GM11168 (cell line): ENCODE data around the gene CPN2.

ENCODE experiments used
- in situ Hi-C: fragments of 300-500 bp; cut with MboI; formaldehyde crosslinking; loops from one replicate; pipeline ENCODE4 v1.12.0; 2022; ENCODE audit warnings: low sequenced_read_pairs; ENCODE audit not compliant: unreplicated experiment

Gene CPN2

DNA sequence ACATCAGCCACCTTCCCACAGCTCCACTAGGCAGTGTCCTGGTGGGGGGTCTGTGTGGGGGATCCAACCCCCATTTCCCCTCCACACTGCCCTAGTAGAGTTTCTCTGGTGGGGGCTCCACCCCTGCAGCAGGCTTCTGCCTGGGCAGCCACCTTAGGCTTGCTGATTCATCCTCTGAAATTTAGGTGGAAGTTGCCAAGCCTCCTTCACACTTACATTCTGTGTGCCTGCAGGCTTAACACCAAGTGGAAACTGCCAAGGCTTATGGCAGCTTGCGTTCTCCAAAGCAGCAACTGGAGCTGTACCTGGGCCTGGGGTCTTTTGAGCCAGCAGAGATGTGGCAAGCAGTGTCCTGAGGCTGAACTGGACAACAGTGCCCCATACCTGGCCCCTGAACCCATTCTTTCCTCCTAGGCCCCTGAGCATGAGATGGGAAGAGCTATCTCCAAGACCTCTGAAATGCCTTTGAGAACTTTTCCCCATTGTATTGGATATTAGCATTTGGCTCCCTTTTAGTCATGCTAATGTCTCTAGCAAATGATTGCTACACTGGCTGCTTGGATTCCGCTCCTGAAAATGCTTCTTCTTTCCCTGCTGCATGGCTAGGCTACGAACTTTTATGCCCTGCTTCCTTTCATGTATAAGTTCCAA, 32.5 kb downstream of the CPN2 start:
- in situ Hi-C loops: loop anchor here (5.0 kb wide), 2 partner anchors 541 to 661 kb away; no protein-coding TSS in a partner anchor

GRCh38 chr3:194316918-194317317, 34.2 kb downstream of the CPN2 start:
- in situ Hi-C loops: loop anchor here (5.0 kb wide), 2 partner anchors 540 to 660 kb away; no protein-coding TSS in a partner anchor

GRCh38 chr3:194315965-194316361, 35.2 kb downstream of the CPN2 start:
- in situ Hi-C loops: loop anchor here (5.0 kb wide), 2 partner anchors 539 to 659 kb away; no protein-coding TSS in a partner anchor

GRCh38 chr3:194315088-194315964, 35.8 kb downstream of the CPN2 start:
- in situ Hi-C loops: loop anchor here (5.0 kb wide), 2 partner anchors 538 to 658 kb away; no protein-coding TSS in a partner anchor

DNA sequence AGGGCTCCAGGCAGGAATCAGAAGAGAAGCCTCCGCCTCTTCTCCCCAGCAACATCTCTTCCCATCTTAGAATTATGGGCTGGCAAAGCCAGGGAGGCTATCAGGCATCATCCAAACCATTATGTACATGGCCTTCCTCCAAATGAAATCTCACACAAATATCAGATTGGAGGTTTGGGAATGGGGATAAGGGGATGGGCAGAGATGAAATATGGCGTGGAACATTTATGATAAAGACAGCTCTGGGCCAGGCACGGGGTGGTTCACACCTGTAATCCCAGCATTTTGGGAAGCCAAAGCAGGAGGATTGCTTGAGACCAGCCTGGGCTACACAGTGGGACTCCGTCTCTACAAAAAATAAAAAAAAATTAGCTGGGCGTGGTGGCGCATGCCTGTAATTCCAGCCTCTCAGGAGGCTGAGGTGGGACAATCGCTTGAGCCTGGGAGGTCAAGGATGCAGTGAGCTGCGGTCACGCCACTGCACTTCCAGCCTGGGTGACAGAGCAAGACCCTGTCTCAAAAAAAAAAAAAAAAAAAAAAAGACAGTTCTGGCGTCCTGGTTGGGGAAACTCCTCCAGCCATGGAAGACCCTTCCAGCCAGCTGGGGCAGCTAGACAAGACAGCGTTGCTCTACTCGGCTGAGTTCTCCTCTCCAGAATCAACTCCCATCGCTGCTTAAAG, 36.6 kb downstream of the CPN2 start:
- in situ Hi-C loops: loop anchor here (5.0 kb wide), 2 partner anchors 537 to 657 kb away; no protein-coding TSS in a partner anchor

GRCh38 chr3:194313560-194314387, 37.4 kb downstream of the CPN2 start:
- in situ Hi-C loops: no loop called here

DNA sequence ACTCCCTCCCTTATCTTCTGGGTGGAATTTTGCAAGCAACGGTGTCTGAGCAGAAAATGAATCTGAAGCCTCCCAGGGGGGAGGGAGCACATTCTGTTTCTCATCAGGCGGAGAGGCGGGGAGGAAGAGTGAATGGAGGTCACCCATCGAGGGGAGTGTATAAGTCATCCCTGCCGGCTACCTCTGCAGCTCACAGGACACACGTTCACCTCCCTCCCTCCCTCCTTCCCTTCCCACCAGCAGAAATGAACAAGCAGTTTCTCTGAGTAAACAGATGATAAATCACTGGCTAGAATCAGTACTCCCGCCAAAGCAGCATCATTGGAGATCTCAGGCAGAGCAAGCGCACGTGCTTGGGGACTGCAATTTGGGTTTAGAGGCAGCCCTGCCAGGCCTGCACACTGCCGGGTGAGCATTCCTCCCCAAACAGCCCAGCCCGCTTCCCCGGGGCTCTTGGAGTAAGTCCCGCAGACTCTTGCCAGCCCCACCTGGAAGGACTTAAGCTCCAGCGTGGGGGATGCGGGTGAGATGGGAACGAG, 38.3 kb downstream of the CPN2 start:
- in situ Hi-C loops: no loop called here

DNA sequence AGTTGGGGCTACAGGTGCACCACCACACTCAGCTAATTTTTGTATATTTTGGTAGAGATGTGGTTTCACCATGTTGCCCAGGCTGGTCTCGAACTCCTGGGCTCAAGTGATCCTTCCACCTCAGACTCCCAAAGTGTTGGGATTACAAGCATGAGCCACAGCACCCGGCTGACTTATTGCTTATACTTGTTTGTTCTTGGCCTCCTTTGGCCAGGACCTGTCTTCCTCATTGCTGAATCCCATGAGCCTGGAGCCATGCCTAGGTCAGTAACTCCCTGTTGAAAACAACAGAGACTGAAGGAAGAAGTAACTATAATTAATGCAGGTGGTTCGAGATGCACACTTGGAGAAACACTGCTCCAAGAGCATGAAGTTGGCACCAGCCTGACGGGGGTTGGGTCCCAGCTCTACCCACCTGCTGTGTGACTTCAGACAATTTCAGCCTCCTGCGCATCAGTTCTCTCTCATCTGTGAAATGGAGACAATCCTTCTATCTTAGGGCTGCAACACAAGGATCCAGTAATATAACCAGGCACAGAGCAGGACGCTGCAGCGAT, 38.9 kb downstream of the CPN2 start:
- in situ Hi-C loops: no loop called here

DNA sequence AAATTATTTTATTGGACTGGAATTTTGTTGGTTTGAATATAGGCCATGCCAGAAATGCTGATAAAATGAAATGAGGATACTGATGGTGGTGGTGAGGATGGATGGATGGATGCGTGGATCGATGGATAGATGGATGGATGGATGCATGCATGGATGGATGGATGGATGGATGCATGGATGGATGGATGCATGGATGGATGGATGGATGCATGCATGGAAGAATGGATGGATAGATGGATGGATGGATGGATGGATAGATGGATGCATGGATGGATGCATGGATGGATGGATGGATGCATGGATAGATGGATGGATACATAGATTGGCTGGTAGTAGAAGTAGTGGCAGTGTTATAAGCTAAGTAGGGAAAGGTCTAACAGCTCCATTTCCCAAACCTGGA, 40.1 kb downstream of the CPN2 start:
- in situ Hi-C loops: no loop called here

DNA sequence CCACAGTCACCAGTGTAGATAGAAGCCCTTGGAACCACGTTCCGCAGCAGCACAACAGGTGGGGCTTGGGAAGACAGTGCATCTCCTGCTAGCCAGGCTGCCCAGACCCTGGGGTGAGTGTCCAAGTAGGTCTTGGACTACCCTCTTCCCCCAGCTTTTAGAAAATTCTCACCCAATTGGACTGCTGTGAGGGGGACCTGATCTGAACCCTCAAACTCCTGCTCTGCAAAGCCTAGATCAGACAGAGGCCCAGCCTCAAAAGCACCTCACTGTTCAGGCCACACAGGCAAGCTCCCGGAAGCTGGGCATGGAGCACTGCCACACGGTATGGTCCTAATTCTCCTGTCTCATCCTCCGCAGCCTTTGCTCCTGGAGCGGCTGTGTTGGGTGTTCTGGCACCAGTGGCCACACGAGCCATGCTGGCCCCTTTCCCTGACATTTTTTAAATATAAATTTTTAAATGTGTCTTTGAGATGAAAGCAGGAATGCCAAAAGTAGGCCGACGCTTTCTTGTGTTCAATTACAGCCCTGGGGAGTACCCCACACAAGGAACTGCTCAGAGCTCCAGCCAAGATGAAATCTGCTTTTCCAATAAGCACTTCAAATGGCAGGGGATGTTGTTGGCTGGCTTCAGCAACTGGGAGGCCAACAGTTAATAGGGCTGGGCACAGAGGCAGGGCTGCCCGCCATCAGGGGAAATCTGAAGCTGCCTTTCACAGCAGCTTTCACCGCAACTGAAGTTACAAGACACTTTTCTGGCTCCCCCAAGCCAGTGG, 40.9 kb downstream of the CPN2 start:
- in situ Hi-C loops: no loop called here

GRCh38 chr3:194308601-194309449, 42.3 kb downstream of the CPN2 start:
- in situ Hi-C loops: no loop called here

- in situ Hi-C loops: no loop called here
Observed at GRCh38 chr3:194307849-194308248, 43.3 kb downstream of the CPN2 start.

- in situ Hi-C loops: no loop called here
Observed at GRCh38 chr3:194306771-194307640, 44.1 kb downstream of the CPN2 start.

- in situ Hi-C loops: no loop called here
Observed at GRCh38 chr3:194306109-194306686, 44.9 kb downstream of the CPN2 start.

DNA sequence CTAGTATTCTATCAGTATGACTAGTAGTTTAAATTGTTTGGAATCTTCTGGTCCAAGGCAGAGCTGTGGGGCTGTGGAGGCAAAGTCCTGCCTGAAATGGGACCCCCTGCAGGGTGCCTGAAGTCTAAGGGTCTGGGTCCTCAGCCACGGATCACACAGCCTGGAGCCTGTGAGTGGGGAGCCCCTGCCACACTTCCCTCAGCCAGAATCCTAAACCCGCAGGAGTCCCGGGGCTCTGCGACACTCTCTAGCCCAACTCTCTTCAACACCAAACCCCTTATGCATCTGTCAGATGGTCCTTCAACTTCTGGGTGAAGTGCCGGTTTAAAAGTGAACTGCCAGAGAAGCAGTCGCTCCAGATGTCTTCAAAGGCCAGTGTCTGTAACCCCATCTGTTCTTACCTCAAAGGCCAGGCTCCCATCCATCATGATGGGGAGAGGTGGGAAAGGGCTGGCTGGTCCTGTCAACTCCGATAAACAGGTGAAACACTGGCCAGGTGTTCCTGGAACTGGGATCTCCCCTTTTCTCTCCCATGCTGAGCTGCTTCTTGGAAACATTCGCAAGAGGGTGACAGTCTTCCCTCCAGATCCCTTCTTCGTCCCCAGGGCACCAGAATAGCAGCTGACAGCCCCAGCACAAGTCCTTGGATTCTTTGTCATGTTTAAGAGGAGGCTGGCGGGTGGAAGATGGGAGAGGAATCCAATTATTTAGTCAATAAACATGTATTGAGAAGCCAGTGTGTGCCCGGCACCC, 45.6 kb downstream of the CPN2 start:
- in situ Hi-C loops: no loop called here
